Measurements from ENCODE around the gene PER1.

The PER1 gene

GRCh38 chr17:8138672-8139371 lies 13.4 kb downstream of the PER1 start:
- DNase-seq (ENCODE audit: low read depth): peak; percentile 99

DNA sequence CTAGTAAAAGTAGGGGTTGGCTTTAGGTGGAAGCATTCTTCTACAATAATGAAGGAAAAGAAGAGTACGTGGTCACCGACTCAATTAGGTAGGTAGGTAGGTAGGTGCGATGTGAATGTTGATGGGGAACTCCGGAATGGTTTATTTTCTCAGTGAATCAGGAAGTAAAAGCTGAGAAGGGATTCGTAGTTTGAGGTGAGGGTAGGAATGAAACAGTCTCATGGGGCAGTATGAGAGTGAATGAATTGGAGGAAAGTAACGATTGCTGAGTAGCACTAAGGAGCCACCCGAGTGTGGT lies 13.9 kb downstream of the PER1 start:
- no peak for DNase-seq (ENCODE audit: low read depth)

DNA sequence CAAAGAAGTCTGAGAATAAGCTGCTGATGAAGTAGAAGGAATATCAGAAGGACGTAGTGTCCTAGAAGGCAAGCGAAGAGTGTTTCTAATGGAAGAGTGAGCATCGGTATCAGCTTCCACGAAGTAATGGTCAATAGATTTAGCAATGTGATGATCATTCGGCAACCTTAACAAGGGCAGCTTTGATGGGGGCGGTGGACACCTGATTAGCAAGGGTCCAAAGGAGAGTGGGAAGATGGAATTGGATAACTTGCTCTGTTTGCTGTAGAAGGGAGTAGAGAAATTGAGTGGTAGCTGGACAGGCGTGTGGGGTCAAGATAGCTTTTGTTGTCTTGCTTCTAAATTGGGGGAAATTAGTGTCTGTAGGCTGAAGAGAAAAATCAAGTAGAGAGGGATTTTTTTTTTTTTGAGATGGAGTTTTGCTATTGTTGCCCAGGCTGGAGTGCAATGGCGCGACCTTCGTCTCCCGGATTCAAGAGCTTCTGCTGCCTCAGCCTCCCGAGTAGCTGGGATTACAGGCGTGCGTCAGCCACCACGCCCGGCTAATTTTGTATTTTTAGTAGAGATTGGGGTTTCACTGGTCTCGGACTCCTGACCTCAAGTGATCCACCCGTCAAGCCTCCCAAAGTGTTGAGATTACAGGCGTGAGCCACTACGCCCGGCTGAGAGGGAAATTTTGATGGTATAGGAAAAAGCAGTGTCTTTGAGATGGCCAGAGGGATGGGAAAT lies 14.4 kb downstream of the PER1 start:
- DNase-seq (ENCODE audit: low read depth): no peak

GRCh38 chr17:8133941-8134340 lies 18.3 kb downstream of the PER1 start:
- DNase-seq (ENCODE audit: low read depth): no peak

DNA sequence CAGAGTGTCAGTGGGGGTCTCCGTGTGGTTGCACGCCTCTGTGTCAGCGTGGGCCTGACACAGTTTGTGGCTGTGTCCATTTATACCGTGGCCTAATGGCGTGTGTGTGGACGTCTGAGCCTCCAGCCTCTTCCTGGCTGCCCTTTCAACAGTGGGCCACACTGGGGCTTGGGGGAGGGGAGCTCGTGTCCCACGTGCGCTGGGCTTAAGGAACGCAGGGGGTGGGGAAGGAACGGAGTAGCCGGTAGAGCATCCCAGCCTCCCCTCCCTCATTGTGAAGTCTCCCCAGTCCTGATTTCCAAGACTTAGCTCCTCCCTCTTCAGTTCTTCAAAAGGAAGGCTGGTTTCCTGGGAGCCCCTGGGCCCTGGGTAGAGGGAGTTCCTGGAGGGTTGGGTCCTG lies 18.8 kb downstream of the PER1 start:
- DNase-seq (ENCODE audit: low read depth): no peak

GRCh38 chr17:8131844-8132441 lies 20.3 kb downstream of the PER1 start:
- DNase-seq (ENCODE audit: low read depth): no peak

DNA sequence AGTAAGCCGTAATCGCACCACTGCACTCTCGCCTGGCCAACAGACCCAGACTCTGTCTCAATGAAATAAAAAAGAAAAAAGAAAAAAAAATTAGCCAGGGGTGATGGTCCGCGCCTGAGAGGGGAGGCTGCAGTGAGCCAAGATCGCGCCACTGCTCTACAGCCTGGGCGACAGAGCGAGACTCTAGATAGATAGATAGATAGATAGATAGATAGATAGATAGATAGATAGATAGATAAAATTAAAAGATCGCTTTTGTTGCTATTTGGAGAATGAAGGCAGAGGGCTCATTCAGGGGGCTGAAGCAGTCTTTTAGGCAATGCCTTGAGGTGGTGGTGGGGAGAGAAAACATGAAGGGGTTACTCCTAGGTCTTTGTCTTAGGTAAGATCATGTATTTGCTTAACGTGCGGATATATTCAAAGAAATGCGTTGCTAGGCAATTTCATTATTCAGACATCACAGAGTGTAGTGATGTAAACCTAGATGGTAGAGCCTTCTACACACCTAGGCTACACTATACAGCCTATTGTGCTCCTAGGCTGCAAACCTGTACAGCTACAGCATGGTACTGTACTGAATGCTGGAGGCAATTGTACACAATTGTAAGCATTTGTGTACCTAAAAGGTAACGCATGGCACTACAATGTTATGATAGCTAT lies 23.9 kb downstream of the PER1 start:
- no peak for DNase-seq (ENCODE audit: low read depth)

GRCh38 chr17:8126491-8127066 lies 25.6 kb downstream of the PER1 start:
- no peak for DNase-seq (ENCODE audit: low read depth)

- no peak for DNase-seq (ENCODE audit: low read depth)
Observed at GRCh38 chr17:8125947-8126490, 26.2 kb downstream of the PER1 start.

DNA sequence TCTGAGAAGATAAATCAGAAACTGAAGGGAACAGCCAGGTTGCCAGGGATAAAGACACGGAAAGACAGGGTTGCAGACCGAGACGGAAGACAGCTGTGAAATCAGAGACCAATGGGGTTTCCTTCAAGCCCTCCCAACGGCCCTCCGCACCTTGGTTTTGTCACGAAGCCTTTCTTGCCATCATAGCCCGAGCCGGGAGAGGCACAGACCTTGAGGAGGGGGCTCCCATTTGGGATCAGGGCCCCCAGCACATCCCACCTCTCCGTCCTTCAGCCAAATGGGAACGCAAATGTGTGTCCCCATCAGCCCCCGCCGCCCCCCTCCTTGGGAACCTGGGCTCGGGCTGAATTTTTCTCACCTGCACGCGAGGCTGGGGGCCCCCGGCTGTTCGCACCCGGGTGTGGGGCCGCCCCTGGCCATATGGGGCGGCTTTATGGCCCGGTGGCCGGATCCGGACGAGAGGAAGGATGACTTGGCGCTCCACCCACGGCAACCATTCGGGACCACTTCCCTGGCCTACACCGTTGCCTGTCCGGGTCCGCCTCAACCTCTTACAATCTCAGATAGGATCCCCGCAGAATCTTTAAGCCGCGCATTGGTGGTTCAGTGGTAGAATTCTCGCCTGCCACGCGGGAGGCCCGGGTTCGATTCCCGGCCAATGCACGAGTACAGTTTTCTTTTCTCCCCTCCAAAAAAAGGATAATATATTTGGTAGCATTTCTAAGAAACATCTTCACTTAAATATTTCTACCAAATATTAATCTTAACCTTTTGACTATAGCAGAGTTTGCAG lies 26.9 kb downstream of the PER1 start:
- DNase-seq (ENCODE audit: low read depth): peak; percentile 79

DNA sequence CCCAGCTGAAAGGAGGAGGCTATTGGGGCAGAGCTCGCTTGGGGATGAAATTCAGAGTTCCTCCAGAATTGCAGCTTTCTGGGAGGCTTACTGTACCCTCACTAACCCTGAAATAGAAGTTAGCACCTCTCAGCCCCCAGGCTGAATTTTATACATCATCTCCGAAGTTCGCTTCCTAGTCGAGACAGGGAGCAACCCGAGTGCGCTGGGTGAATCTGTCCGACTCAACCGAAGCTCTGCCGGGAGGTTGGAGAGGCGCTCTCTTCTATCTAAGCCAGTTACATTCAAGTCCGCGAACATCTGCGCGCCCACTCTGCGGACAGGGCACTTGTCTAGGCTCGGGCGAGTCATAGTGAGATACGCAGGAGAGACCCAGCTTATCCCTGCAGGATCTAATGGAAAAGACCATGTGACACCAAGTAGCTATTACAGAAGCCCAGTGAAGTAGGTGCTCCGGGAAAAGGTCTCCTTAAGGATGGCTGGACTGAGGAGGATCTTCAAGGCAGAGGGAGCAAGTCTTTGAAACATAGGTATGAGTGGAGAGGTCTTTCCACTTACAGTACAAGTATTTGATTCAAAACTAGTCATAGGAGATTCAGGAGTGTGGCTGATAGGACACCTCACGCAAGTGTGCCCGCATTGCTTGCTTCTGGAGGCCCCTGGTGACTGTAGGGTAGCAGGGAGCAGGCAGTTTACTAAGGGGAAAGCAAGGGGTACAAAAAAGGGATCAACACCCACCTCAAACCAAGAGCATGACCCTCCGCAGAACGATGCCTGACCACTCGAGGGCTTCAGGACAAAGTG lies 27.7 kb downstream of the PER1 start:
- DNase-seq (ENCODE audit: low read depth): no peak

GRCh38 chr17:8123695-8124349 lies 28.4 kb downstream of the PER1 start, which contains the start of gene HES7:
Gene HES7 (minus strand): TSS chr17:8124106. CDS start chr17:8124084, 22 bp downstream.
- no peak for DNase-seq (ENCODE audit: low read depth)

DNA sequence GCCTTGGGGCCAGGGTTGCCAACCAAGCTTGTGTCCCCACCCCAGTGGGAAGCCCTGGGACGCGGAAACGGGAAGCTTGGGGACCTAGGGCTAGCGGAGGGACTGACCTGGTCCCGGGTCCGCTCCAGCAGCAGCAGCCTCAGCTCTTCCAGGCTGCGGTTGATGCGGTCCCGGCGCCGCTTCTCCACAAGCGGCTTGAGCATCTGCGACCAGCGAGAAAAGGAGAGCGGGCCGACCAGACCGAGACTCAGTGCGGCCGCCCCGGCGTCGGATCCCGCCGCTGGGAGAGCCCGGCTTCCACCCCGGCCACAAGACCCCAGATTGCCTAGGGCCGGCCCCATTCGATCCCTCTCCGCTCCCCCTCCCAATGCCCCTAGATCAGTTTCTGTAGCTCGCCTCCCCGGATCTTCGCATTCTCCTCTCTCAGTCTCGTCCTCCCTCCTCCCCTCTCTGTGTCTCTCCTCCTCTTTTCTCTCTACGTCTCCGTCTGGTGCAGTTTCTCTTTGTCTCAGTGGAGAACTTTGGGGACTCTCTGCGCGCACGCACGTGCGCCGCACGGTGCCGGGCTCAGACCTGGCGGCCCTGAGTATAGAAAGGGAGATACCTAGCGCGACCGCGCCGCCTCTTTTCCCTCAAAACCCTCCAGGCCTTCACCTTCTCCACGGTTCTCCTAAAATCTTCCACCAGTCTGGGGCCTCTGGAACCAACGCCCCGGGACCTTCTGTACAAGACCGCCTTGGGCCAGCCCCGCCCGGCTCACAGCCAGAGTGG lies 29.1 kb downstream of the PER1 start:
- DNase-seq (ENCODE audit: low read depth): no peak

- DNase-seq (ENCODE audit: low read depth): no peak
Observed at GRCh38 chr17:8122422-8122923, 29.7 kb downstream of the PER1 start.

DNA sequence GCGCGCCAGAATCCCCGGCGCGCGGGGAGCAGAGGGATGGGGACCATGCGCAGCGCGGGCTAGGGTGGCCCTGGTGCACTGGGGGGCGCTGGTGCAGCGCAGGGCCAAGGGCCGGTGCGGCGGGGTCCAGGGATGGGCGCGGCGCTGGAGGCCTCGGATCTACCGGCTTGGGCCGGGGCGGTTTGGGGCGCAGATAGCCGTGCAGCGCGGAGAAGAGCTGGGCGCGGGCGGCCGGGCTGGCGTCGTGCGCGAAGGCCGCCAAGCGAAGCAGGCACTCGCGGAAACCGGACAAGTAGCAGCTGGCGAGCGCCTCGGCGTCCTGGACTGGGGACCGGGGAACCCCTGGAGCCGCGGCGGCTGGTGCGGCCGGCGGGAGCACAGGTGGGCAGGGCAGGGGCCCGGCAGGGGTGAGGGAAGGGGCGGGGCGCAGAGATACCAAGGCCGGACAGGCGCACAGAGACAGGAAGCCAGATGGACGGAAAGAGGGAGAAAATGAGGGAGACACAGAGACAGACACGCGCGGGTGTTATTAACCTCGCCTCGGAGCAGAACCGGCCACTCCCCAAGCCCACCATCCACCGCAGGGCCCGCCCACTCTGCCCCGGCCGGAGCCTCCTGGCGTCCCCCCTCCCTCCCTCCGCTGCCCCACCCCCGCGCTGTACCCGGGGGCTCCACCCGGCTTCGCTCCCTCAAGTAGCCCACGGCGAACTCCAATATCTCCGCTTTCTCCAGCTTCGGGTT lies 30.4 kb downstream of the PER1 start:
- DNase-seq (ENCODE audit: low read depth): no peak

- no peak for DNase-seq (ENCODE audit: low read depth)
Observed at GRCh38 chr17:8121407-8121680, 30.9 kb downstream of the PER1 start.

- DNase-seq (ENCODE audit: low read depth): peak; percentile 85
Observed at GRCh38 chr17:8120520-8121406, 31.4 kb downstream of the PER1 start.

All from HS-27A (cell line).